ENCODE data around the gene VIPR2.

DNA sequence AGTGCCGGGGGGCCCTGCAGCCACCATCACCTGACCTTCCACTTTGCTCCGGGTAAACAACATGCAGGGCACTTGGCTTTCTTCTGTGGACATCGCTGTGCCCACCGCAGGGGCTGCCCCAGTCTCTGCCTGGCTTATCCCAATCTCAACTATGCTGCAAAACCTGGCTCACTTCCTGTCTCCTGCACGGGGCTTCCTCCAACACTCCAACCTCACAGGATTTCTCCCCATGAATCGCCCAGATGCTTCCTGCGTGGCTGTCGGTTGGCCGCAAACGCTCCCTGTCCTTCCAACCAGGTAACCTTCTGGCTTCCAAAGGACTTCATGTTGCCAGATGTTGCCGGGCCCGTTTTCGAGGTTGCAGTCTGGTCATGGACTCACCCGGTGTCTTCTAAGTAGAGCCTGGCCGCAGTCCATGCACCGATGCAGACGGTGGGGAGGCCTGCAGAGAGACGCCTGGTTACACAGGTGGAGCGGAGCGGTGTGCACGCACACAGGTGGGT is 109.0 kb downstream of the VIPR2 start:
- TF ChIP-seq, protein P1, sequence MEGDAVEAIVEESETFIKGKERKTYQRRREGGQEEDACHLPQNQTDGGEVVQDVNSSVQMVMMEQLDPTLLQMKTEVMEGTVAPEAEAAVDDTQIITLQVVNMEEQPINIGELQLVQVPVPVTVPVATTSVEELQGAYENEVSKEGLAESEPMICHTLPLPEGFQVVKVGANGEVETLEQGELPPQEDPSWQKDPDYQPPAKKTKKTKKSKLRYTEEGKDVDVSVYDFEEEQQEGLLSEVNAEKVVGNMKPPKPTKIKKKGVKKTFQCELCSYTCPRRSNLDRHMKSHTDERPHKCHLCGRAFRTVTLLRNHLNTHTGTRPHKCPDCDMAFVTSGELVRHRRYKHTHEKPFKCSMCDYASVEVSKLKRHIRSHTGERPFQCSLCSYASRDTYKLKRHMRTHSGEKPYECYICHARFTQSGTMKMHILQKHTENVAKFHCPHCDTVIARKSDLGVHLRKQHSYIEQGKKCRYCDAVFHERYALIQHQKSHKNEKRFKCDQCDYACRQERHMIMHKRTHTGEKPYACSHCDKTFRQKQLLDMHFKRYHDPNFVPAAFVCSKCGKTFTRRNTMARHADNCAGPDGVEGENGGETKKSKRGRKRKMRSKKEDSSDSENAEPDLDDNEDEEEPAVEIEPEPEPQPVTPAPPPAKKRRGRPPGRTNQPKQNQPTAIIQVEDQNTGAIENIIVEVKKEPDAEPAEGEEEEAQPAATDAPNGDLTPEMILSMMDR (IDR thresholded peaks at IDR 0.05): no peak
- TF ChIP-seq POLR2A (IDR thresholded peaks at IDR 0.05): no peak
